IMR-90 (cell line): ENCODE results near the gene MYORG. TPM values are rescaled to one million over a fixed set of nuclear protein-coding genes. Genes with fewer than 3 reads are reported as not detected.

Source experiments
- ATAC-seq: fragments of 200-7000 bp; cut with Tn5 transposase; 2 replicates; pipeline ENCODE4 v1.9.1; 2020; ENCODE audit warnings: low read depth, mild to moderate bottlenecking, moderate library complexity
- BruUV-seq: library from RNA; stranded (reverse); fragments of 400-500 nt; replicated peaks from 2 replicates; lab custom pipeline; 2021; lab: Mats Ljungman, UMichigan
- CTCF ChIA-PET: fragments of 300-600 bp; formaldehyde crosslinking; extraction: SDS; loops from one replicate; lab custom pipeline; 2021; ENCODE audit warnings: antibody characterized with exemption; lab: Yijun Ruan, JAX
- POLR2A ChIA-PET: fragments of 300-600 bp; sonication (Branson Sonifier 250); formaldehyde crosslinking; loops from one replicate; lab custom pipeline; 2022; ENCODE audit warnings: antibody characterized with exemption; ENCODE audit not compliant: unreplicated experiment; lab: Charles Lee
- DNase-seq: peaks from one replicate; pipeline ENCODE4 v3.0.0; 2013
- H2AFZ ChIP-seq: replicated peaks from 2 replicates; pipeline ENCODE3; 2013; ENCODE audit warnings: low read length, mild to moderate bottlenecking; ENCODE audit not compliant: poor library complexity
- H2AK5ac ChIP-seq: 2 replicates; pipeline ENCODE4 v1.6.1; 2013; ENCODE audit warnings: low read depth, low read length, inconsistent platforms
- H2AK9ac ChIP-seq: replicated peaks from 2 replicates; pipeline ENCODE3; 2013; ENCODE audit warnings: mild to moderate bottlenecking, low read depth, low read length, moderate library complexity; ENCODE audit not compliant: poor library complexity
- H2BK120ac ChIP-seq: 2 replicates; pipeline ENCODE4 v1.6.1; 2013; ENCODE audit warnings: low read depth, low read length, inconsistent platforms
- H2BK15ac ChIP-seq: 3 replicates; pipeline ENCODE4 v1.6.1; 2013; ENCODE audit warnings: low read depth, low read length, inconsistent platforms
- H2BK20ac ChIP-seq: 2 replicates; pipeline ENCODE4 v1.6.1; 2013; ENCODE audit warnings: low read depth, mild to moderate bottlenecking, inconsistent platforms, low read length, moderate library complexity
- H2BK5ac ChIP-seq: 2 replicates; pipeline ENCODE4 v1.6.1; 2013; ENCODE audit warnings: mild to moderate bottlenecking, low read depth, low read length, inconsistent platforms; ENCODE audit not compliant: poor library complexity, severe bottlenecking
- H3K14ac ChIP-seq: replicated peaks from 2 replicates; pipeline ENCODE4 v1.6.1; 2013; ENCODE audit warnings: low read depth, low read length, inconsistent platforms
- H3K18ac ChIP-seq: 2 replicates; pipeline ENCODE4 v1.6.1; 2013; ENCODE audit warnings: low read depth, low read length, control low read depth
- H3K23ac ChIP-seq: 2 replicates; pipeline ENCODE4 v1.6.1; 2013; ENCODE audit warnings: low read depth, low read length, inconsistent platforms
- H3K27ac ChIP-seq: 2 replicates; pipeline ENCODE4 v1.5.1; 2013; ENCODE audit warnings: mild to moderate bottlenecking, control low read depth, low read length; ENCODE audit not compliant: insufficient read depth
- H3K27me3 ChIP-seq: 2 replicates; pipeline ENCODE4 v1.6.1; 2013; ENCODE audit warnings: low read length; ENCODE audit not compliant: control insufficient read depth, insufficient read depth
- H3K36me3 ChIP-seq: 2 replicates; pipeline ENCODE4 v1.6.1; 2013; ENCODE audit warnings: low read length, mixed read lengths; ENCODE audit not compliant: control insufficient read depth, insufficient read depth
- H3K4ac ChIP-seq: 2 replicates; pipeline ENCODE4 v1.6.1; 2013; ENCODE audit warnings: low read depth, low read length, inconsistent platforms
- H3K4me1 ChIP-seq: 2 replicates; pipeline ENCODE4 v1.6.1; 2013; ENCODE audit warnings: low read length, mixed read lengths; ENCODE audit not compliant: control insufficient read depth, insufficient read depth
- H3K4me2 ChIP-seq: 2 replicates; pipeline ENCODE4 v1.6.1; 2013; ENCODE audit warnings: low read depth, mild to moderate bottlenecking, control low read depth, low read length, moderate library complexity
- H3K4me3 ChIP-seq: 2 replicates; pipeline ENCODE4 v1.5.1; 2013; ENCODE audit warnings: low read depth, mild to moderate bottlenecking, control low read depth, low read length, moderate library complexity; ENCODE audit not compliant: insufficient read depth
- H3K56ac ChIP-seq: 2 replicates; pipeline ENCODE4 v1.6.1; 2013; ENCODE audit warnings: low read length, inconsistent platforms; ENCODE audit not compliant: insufficient read depth; ENCODE audit errors: extremely low read depth
- H3K79me1 ChIP-seq, 2 experiments: 2 replicates each; pipeline ENCODE4 v1.6.1; 2013; ENCODE audit warnings: low read length in 2 of 2, inconsistent platforms in 1 of 2, low read depth in 1 of 2
- H3K9ac ChIP-seq: 2 replicates; pipeline ENCODE4 v1.6.1; 2013; ENCODE audit warnings: low read depth, low read length, control low read depth
- H3K9me1 ChIP-seq: 2 replicates; pipeline ENCODE4 v1.6.1; 2013; ENCODE audit warnings: low read length, inconsistent platforms; ENCODE audit not compliant: insufficient read depth
- H3K9me3 ChIP-seq: 2 replicates; pipeline ENCODE4 v1.6.1; 2013; ENCODE audit warnings: low read length; ENCODE audit not compliant: control insufficient read depth, insufficient read depth
- H4K20me1 ChIP-seq: 2 replicates; pipeline ENCODE4 v1.6.1; 2013; ENCODE audit warnings: low read length, inconsistent platforms; ENCODE audit not compliant: insufficient read depth
- H4K5ac ChIP-seq: 2 replicates; pipeline ENCODE4 v1.6.1; 2013; ENCODE audit warnings: mild to moderate bottlenecking, low read depth, low read length, control low read depth
- H4K8ac ChIP-seq, 2 experiments: 2 replicates each; pipeline ENCODE4 v1.6.1; 2013; ENCODE audit warnings: low read depth in 2 of 2, low read length in 2 of 2, control low read depth in 1 of 2, inconsistent platforms in 1 of 2
- H4K91ac ChIP-seq: 2 replicates; pipeline ENCODE4 v1.6.1; 2013; ENCODE audit warnings: low read depth, low read length, inconsistent platforms; ENCODE audit not compliant: insufficient read depth
- CHD1 ChIP-seq: IDR thresholded peaks from 2 replicates; pipeline ENCODE4 v1.6.1; 2012; ENCODE audit warnings: low read depth, low read length, improper control_type of control experiment
- FOS ChIP-seq: fragments of 150-350 bp; IDR thresholded peaks from 2 replicates; pipeline ENCODE4 v1.6.1; 2016; ENCODE audit warnings: low read depth, low read length
- NFE2L2 ChIP-seq: fragments of 150-350 bp; IDR thresholded peaks from 2 replicates; pipeline ENCODE4 v1.6.1; 2016; ENCODE audit warnings: low read depth, mild to moderate bottlenecking, low read length
- RAD21 ChIP-seq: IDR thresholded peaks from 2 replicates; pipeline ENCODE4 v1.6.1; 2012; ENCODE audit warnings: low read length, improper control_type of control experiment
- RFX5 ChIP-seq: IDR thresholded peaks from 2 replicates; pipeline ENCODE4 v1.8.0; 2012; ENCODE audit warnings: low read depth, mild to moderate bottlenecking, low read length, moderate library complexity
- SMC3 ChIP-seq: fragments of 150-350 bp; IDR thresholded peaks from 2 replicates; pipeline ENCODE4 v1.6.1; 2016; ENCODE audit warnings: low read depth, mild to moderate bottlenecking, antibody characterized with exemption, low read length, moderate library complexity
- WGBS, 2 experiments: methylation state at CpG; one replicate each; pipeline versions ENCODE4 v1.1.5 to v1.1.7; 2013; ENCODE audit warnings: missing lambda C conversion rate in 2 of 2; ENCODE audit not compliant: insufficient read length in 1 of 2; ENCODE audit errors: extremely low coverage in 2 of 2; 5-methylcytosine and 5-hydroxymethylcytosine counted together
- dilution Hi-C: fragments of 300-500 bp; cut with HindIII; formaldehyde crosslinking; loops from one replicate; pipeline ENCODE4 v1.14.3; 2018; ENCODE audit warnings: low sequenced_read_pairs; ENCODE audit not compliant: unreplicated experiment
- in situ Hi-C: fragments of 300-500 bp; cut with MboI; formaldehyde crosslinking; loops from 3 replicates; pipeline ENCODE4 v1.14.3; 2019; ENCODE audit warnings: low sequenced_read_pairs, inconsistent platforms, mixed read lengths
- intact Hi-C: fragments of 100-400 bp; cut with micrococcal nuclease; formaldehyde crosslinking; loops from 2 replicates; pipeline ENCODE4 v1.10.0; 2022
- polyA plus RNA-seq, 3 experiments: library from polyadenylated mRNA; depleted of rRNA; stranded (reverse); fragments of >200 nt; gene quantifications; 2 replicates each; pipeline ENCODE4 v1.2.3, GENCODE V29; 2012; ENCODE audit warnings: low replicate concordance in 1 of 3
- total RNA-seq: library from RNA; depleted of rRNA; stranded (reverse); fragments of >200 nt; gene quantifications from 2 replicates; pipeline ENCODE4 v1.2.3, GENCODE V29; 2012

Gene MYORG
- total and polyA plus RNA-seq, 2 of the 4 experiments (the other 2 are of a cell fraction): 0.36 to 0.60 TPM

GRCh38 chr9:34378376-34379060 is 1.8 kb upstream of the MYORG start (continued):
- TF ChIP-seq NFE2L2: no peak

GRCh38 chr9:34377404-34377746 is 677 bp upstream of the MYORG start:
- Histone ChIP-seq H4K91ac (no peak overlapping the region), H4K8ac (peak overlapping the region in 1 of 2 experiments; percentile 64; a peak in 2 of 4 replicates), H3K56ac (no peak overlapping the region; the same call in 1 of the 2 replicates), H3K4me1 (peaks cover 8% of the 10 kb centered on the region), H2AK5ac (no peak overlapping the region), H3K9ac (no peak overlapping the region), H3K27ac (no peak overlapping the region), H3K14ac (0 out of 2 replicates have a peak overlapping the region, but pooled peaks have one; percentile 87), H2BK120ac (no peak overlapping the region), H2AK9ac (peak overlapping the region; percentile 85), H3K4ac (no peak overlapping the region), H2BK15ac (no peak overlapping the region), H2BK5ac (no peak overlapping the region), H3K18ac (no peak overlapping the region), H3K79me1 (no peaks in the 10 kb centered on the region), H2AFZ (peak overlapping the region; percentile 98), H3K23ac (peak overlapping the region; percentile 93; the same call in 1 of the 2 replicates), H3K9me1 (peaks cover 8% of the 10 kb centered on the region; the same call in 1 of the 2 replicates), H3K4me3 (peak overlapping the region; percentile 54), H3K36me3 (no peaks in the 10 kb centered on the region), H4K20me1 (no peaks in the 10 kb centered on the region; the same call in 1 of the 2 replicates), H3K4me2 (peak overlapping the region; percentile 96), H2BK20ac (no peak overlapping the region), H3K9me3 (peaks cover under 1% of the 10 kb centered on the region; the same call in 1 of the 2 replicates), H4K5ac (no peak overlapping the region), H3K27me3 (peaks cover 12% of the 10 kb centered on the region; the same call in 1 of the 2 replicates)
- dilution Hi-C loops (no loop called here), in situ Hi-C loops (no loop called here), intact Hi-C loops (loop anchor here (5.0 kb wide), 1 partner anchor 450 kb away; no protein-coding TSS in a partner anchor)
- ChIA-PET CTCF (interaction anchor here (1.8 kb wide), 1 partner anchor 45 kb away, joined by 4 read pairs; no protein-coding TSS in a partner anchor), POLR2A (interaction anchor here (0.6 kb wide), 1 partner anchor 1062 kb away, joined by 8 read pairs; no protein-coding TSS in a partner anchor)
- TF ChIP-seq RFX5: no peak
- no peak for TF ChIP-seq RAD21
- TF ChIP-seq CHD1: no peak
- TF ChIP-seq FOS: no peak
- no peak for TF ChIP-seq SMC3
- no TSS peak for BruUV-seq
- ATAC-seq (no peak), DNase-seq (no peak)
- WGBS, 2 experiments: 8% methylated on average over 11 of the region's 21 CpGs; no CpG with 5 or more reads in 1 of the 2 experiments
